Neural cell (in vitro differentiated cells): Measurements from ENCODE around the gene RSPRY1. TPM values are rescaled to one million over a fixed set of nuclear protein-coding genes. Genes with fewer than 3 reads are reported as not detected.
"Not testable (repeated sequence)": the region's sequence is repeated elsewhere in the genome, so short reads cannot be mapped to it uniquely, and the experiment has no call there.

ENCODE experiments used
- H2AFZ ChIP-seq: fragments of 200-600, 300-800 bp; sonication (generic), shearing (Covaris generic); 2 replicates; pipeline ENCODE4 v1.6.0; 2014; ENCODE audit warnings: low read depth, mild to moderate bottlenecking, antibody characterized with exemption, low read length, moderate library complexity
- H3F3A ChIP-seq: fragments of 200-600 bp; shearing (Covaris generic); 2 replicates; pipeline ENCODE4 v1.6.1; 2016; ENCODE audit warnings: mild to moderate bottlenecking, moderate library complexity, mixed read lengths, antibody characterized with exemption, low read length; ENCODE audit not compliant: insufficient read depth, poor library complexity, severe bottlenecking
- H3K27ac ChIP-seq: fragments of 200-600, 300-800 bp; sonication (generic), shearing (Covaris generic); 2 replicates; pipeline ENCODE4 v1.5.1; 2014; ENCODE audit warnings: mild to moderate bottlenecking, low read length, moderate library complexity
- H3K27me3 ChIP-seq: fragments of 300-800, 200-600 bp; sonication (generic), shearing (Covaris generic); 2 replicates; pipeline ENCODE4 v1.6.0; 2014; ENCODE audit warnings: mild to moderate bottlenecking, low read depth, low read length, moderate library complexity; ENCODE audit not compliant: insufficient read depth
- H3K36me3 ChIP-seq: fragments of 300-800, 200-600 bp; sonication (generic), shearing (Covaris generic); 2 replicates; pipeline ENCODE4 v1.5.1; 2014; ENCODE audit warnings: mild to moderate bottlenecking, antibody characterized with exemption, low read length, moderate library complexity; ENCODE audit not compliant: insufficient read depth
- H3K4me2 ChIP-seq: fragments of 300-800, 200-600 bp; sonication (generic), shearing (Covaris generic); 2 replicates; pipeline ENCODE4 v1.6.0; 2014; ENCODE audit warnings: mild to moderate bottlenecking, low read length
- H3K4me3 ChIP-seq: fragments of 300-800, 200-600 bp; sonication (generic), shearing (Covaris generic); 2 replicates; pipeline ENCODE4 v1.5.1; 2014; ENCODE audit warnings: mild to moderate bottlenecking, low read length, moderate library complexity
- H3K79me2 ChIP-seq: fragments of 200-600 bp; shearing (Covaris generic); replicated peaks from 2 replicates; pipeline ENCODE4 v1.6.0; 2014; ENCODE audit warnings: mild to moderate bottlenecking, low read length, moderate library complexity; ENCODE audit not compliant: insufficient read depth
- H3K9ac ChIP-seq: fragments of 300-800, 200-600 bp; sonication (generic), shearing (Covaris generic); 2 replicates; pipeline ENCODE4 v1.6.1; 2016; ENCODE audit warnings: mild to moderate bottlenecking, low read length, mixed read lengths
- H3K9me2 ChIP-seq: fragments of 200-600 bp; shearing (Covaris generic); 2 replicates; pipeline ENCODE4 v1.6.1; 2016; ENCODE audit warnings: mild to moderate bottlenecking, low read length, mixed read lengths; ENCODE audit not compliant: insufficient read depth
- H3K9me3 ChIP-seq: fragments of 200-600, 300-800 bp; sonication (generic), shearing (Covaris generic); 2 replicates; pipeline ENCODE4 v1.6.1; 2016; ENCODE audit warnings: mild to moderate bottlenecking, mixed run types, low read length, moderate library complexity, mixed read lengths
- H4K20me1 ChIP-seq: fragments of 200-600 bp; shearing (Covaris generic); 2 replicates; pipeline ENCODE4 v1.6.1; 2016; ENCODE audit warnings: mild to moderate bottlenecking, mixed run types; ENCODE audit not compliant: insufficient read depth
- EP300 ChIP-seq: fragments of 450-650 bp; conservative IDR thresholded peaks from 2 replicates; pipeline ENCODE4 v1.6.1; 2014; ENCODE audit warnings: antibody characterized with exemption, mild to moderate bottlenecking, moderate library complexity; ENCODE audit not compliant: poor library complexity, severe bottlenecking
- EZH2 ChIP-seq: fragments of 200-600, 300-800 bp; shearing (Covaris generic), sonication (generic); IDR thresholded peaks from 2 replicates; pipeline ENCODE4 v1.6.1; 2014; ENCODE audit warnings: antibody characterized with exemption, low read length, borderline replicate concordance, mild to moderate bottlenecking; ENCODE audit not compliant: insufficient read depth, poor library complexity, severe bottlenecking
- MXI1 ChIP-seq: fragments of 450-650 bp; conservative IDR thresholded peaks from 2 replicates; pipeline ENCODE4 v1.6.1; 2014; ENCODE audit warnings: antibody characterized with exemption, mild to moderate bottlenecking; ENCODE audit not compliant: poor library complexity, severe bottlenecking
- POLR2AphosphoS5 ChIP-seq: IDR thresholded peaks from 2 replicates; pipeline ENCODE4 v1.6.1; 2012
- RAD21 ChIP-seq: fragments of 450-650 bp; conservative IDR thresholded peaks from 2 replicates; pipeline ENCODE4 v1.6.1; 2014; ENCODE audit warnings: antibody characterized with exemption, mild to moderate bottlenecking, moderate library complexity
- SMC3 ChIP-seq: fragments of 450-650 bp; conservative IDR thresholded peaks from 2 replicates; pipeline ENCODE4 v1.6.1; 2014; ENCODE audit warnings: antibody characterized with exemption, mild to moderate bottlenecking, moderate library complexity; ENCODE audit not compliant: poor library complexity
- TAF1 ChIP-seq: IDR thresholded peaks from 2 replicates; pipeline ENCODE4 v1.6.1; 2012; ENCODE audit warnings: low read depth
- polyA plus RNA-seq: library from polyadenylated mRNA; depleted of rRNA; stranded (reverse); fragments of >200 nt; gene quantifications from 2 replicates; pipeline ENCODE4 v1.2.3, GENCODE V29; 2014
- TF ChIP-seq, protein P1 (sequence below): IDR thresholded peaks from 2 replicates; pipeline ENCODE4 v1.6.1; 2012; ENCODE audit warnings: borderline replicate concordance
- TF ChIP-seq, protein P2 (sequence below): fragments of 450-650 bp; IDR thresholded peaks from 2 replicates; pipeline ENCODE4 v1.5.1; 2014; ENCODE audit warnings: antibody characterized with exemption, mild to moderate bottlenecking, moderate library complexity; ENCODE audit not compliant: poor library complexity, severe bottlenecking

The RSPRY1 gene
- polyA plus RNA-seq, 1 donor from 2014 or later, result 62.0 TPM

DNA sequence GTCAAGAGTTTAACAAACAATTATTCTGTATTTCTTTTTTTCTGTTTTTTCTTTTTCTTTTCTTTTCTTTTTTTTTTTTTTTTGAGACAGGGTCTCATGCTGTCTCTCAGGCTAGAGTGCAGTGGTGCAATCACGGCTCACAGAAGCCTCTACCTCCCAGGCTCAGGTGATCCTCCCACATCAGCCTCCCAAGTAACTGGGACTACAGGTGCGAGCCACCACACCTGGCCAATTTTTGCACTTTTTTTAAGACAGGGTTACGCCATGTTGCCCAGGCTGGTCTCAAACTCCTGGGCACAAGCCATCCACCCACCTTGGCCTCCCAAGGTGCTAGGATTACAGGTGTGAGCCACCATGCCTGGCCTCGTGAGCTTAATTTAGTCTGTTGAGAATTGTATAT, 3.4 kb downstream of the RSPRY1 start:
- peaks cover 88% of the 10 kb centered on the region for H3K79me2 ChIP-seq
- not testable (repeated sequence) for H3K9me2 ChIP-seq, H3K36me3 ChIP-seq

DNA sequence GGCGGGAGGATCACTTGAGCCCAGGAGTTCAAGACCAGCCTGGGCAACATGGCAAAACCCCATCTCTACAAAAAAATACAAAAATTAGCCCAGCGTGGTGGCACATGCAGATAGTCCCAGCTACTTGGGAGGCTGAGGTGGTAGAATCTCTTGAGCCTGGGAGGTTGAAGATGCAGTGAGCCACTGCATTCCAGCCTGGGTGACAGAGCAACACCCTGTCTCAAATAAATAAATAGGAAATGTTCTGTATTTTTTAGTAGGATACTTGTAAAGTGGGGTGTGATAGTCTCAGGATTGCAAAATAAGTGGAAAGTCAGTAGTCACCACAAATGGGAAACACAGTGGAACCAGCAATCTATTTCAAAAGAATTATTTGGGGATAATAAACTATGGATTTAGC, 4.0 kb downstream of the RSPRY1 start:
- no peaks in the 10 kb centered on the region for H3K27me3 ChIP-seq
- no peak for TF ChIP-seq EZH2
- TF ChIP-seq RAD21, result no peak
- TF ChIP-seq, protein P1, sequence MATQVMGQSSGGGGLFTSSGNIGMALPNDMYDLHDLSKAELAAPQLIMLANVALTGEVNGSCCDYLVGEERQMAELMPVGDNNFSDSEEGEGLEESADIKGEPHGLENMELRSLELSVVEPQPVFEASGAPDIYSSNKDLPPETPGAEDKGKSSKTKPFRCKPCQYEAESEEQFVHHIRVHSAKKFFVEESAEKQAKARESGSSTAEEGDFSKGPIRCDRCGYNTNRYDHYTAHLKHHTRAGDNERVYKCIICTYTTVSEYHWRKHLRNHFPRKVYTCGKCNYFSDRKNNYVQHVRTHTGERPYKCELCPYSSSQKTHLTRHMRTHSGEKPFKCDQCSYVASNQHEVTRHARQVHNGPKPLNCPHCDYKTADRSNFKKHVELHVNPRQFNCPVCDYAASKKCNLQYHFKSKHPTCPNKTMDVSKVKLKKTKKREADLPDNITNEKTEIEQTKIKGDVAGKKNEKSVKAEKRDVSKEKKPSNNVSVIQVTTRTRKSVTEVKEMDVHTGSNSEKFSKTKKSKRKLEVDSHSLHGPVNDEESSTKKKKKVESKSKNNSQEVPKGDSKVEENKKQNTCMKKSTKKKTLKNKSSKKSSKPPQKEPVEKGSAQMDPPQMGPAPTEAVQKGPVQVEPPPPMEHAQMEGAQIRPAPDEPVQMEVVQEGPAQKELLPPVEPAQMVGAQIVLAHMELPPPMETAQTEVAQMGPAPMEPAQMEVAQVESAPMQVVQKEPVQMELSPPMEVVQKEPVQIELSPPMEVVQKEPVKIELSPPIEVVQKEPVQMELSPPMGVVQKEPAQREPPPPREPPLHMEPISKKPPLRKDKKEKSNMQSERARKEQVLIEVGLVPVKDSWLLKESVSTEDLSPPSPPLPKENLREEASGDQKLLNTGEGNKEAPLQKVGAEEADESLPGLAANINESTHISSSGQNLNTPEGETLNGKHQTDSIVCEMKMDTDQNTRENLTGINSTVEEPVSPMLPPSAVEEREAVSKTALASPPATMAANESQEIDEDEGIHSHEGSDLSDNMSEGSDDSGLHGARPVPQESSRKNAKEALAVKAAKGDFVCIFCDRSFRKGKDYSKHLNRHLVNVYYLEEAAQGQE, result no peak
- no peak for TF ChIP-seq MXI1
- TF ChIP-seq SMC3, result no peak
- TF ChIP-seq EP300, result no peak
- TF ChIP-seq, protein P2, sequence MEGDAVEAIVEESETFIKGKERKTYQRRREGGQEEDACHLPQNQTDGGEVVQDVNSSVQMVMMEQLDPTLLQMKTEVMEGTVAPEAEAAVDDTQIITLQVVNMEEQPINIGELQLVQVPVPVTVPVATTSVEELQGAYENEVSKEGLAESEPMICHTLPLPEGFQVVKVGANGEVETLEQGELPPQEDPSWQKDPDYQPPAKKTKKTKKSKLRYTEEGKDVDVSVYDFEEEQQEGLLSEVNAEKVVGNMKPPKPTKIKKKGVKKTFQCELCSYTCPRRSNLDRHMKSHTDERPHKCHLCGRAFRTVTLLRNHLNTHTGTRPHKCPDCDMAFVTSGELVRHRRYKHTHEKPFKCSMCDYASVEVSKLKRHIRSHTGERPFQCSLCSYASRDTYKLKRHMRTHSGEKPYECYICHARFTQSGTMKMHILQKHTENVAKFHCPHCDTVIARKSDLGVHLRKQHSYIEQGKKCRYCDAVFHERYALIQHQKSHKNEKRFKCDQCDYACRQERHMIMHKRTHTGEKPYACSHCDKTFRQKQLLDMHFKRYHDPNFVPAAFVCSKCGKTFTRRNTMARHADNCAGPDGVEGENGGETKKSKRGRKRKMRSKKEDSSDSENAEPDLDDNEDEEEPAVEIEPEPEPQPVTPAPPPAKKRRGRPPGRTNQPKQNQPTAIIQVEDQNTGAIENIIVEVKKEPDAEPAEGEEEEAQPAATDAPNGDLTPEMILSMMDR, result no peak
- TF ChIP-seq TAF1, result no peak
- TF ChIP-seq POLR2AphosphoS5, result no peak
- no peaks in the 10 kb centered on the region for H4K20me1 ChIP-seq
- H3K79me2 ChIP-seq, result peaks cover 88% of the 10 kb centered on the region
- no peaks in the 10 kb centered on the region for H3K9me2 ChIP-seq
- no peaks in the 10 kb centered on the region for H3K36me3 ChIP-seq
- H3F3A ChIP-seq, result no peaks in the 10 kb centered on the region
- no peak overlapping the region for H3K27ac ChIP-seq
- no peak overlapping the region for H2AFZ ChIP-seq
- no peak overlapping the region for H3K4me3 ChIP-seq
- H3K9me3 ChIP-seq, result no peaks in the 10 kb centered on the region
- no peak overlapping the region for H3K4me2 ChIP-seq
- no peak overlapping the region for H3K9ac ChIP-seq

More for the DNA sequence above, 3.4 kb downstream of the RSPRY1 start:
- not testable (repeated sequence) for H3K9ac ChIP-seq, H3K9me3 ChIP-seq, H3F3A ChIP-seq, H3K4me2 ChIP-seq, H3K4me3 ChIP-seq, H2AFZ ChIP-seq, H3K27ac ChIP-seq, H4K20me1 ChIP-seq, H3K27me3 ChIP-seq

DNA sequence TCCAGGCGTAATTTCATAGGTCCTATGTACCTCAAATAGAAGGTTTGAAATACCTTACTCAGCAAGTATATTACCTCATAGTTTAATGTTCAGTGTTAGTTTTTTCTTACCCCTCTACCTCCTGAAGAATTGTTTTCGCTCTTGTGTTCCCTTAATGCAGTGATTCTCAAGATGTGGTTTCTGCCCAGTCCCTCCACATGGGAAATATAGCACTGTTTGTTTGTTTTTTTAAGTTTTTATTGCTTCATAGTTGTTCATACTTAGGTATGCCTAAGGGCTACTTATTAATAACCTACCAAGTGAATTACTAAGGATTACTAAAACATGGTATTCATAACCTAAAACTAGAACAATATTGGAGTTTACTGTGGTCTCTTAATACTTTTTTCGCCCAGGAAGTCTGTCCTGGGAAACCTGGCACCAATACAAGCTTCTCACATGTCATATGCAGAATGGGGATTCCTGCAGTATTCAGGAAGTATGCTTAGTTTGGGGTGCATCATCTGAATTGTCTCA, 5.0 kb downstream of the RSPRY1 start:
- Histone ChIP-seq H2AFZ (no peak overlapping the region), H4K20me1 (no peaks in the 10 kb centered on the region), H3K27me3 (no peaks in the 10 kb centered on the region), H3K4me2 (no peak overlapping the region), H3K36me3 (no peaks in the 10 kb centered on the region), H3K9ac (no peak overlapping the region), H3K4me3 (no peak overlapping the region), H3K9me2 (no peaks in the 10 kb centered on the region), H3K79me2 (peaks cover 93% of the 10 kb centered on the region), H3K9me3 (no peaks in the 10 kb centered on the region), H3K27ac (no peak overlapping the region), H3F3A (no peaks in the 10 kb centered on the region)
- TF ChIP-seq, protein P1, result no peak
- TF ChIP-seq TAF1, result no peak
- no peak for TF ChIP-seq SMC3
- TF ChIP-seq EP300, result no peak
- TF ChIP-seq POLR2AphosphoS5, result no peak
- TF ChIP-seq EZH2, result no peak
- no peak for TF ChIP-seq RAD21
